Tibial nerve (tissue), 4 donors: ENCODE measurements around the gene NINJ2.

Experiments used
- CTCF ChIP-seq, 5 experiments: fragments of 200-600 bp in 3 of 5; fragments of 450-650 bp in 2 of 5; sonication (generic) in 3 of 5; IDR thresholded peaks; one replicate each; pipeline ENCODE4 v1.5.1; 2016 to 2019; ENCODE audit warnings: antibody characterized with exemption in 5 of 5, mild to moderate bottlenecking in 3 of 5, moderate library complexity in 2 of 5
- EP300 ChIP-seq, 2 donors: sonication (generic); formaldehyde crosslinking; IDR thresholded peaks; one replicate each; pipeline ENCODE4 v1.6.1; 2017; ENCODE audit warnings: antibody characterized with exemption in 2 of 2, mild to moderate bottlenecking in 1 of 2

GRCh38 chr12:517538-517937 lies 145.7 kb downstream of the NINJ2 start:
- TF ChIP-seq CTCF (IDR thresholded peaks at IDR 0.05) (no peak), EP300 (IDR thresholded peaks at IDR 0.05) (no peak)
